ENCODE data around the gene SNAPIN. TPM values are rescaled to one million over a fixed set of nuclear protein-coding genes. Genes with fewer than 3 reads are reported as not detected.
A peak's percentile ranks its signal among the peaks of the same experiment; 100 is the strongest.

SNAPIN gene
- total RNA-seq, 1 donor from 2014 or later, result 31.1 TPM

DNA sequence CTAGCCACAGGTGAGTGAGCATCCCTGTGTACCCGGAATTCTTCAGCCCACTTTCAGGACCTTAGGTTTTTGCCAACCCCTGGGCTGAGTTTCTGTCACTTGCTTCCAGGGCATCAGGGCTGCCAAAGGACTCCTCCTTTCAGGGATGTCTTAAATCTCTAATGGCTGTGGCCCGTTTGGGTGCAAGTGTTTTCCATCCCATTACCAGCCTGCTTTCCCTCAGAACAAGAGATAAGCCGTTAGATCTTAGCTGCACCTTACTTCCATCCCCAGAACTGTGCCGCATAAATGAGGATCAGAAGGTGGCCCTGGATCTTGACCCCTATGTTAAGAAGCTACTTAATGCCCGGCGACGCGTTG, 652 bp downstream of the SNAPIN start:
- peaks cover 11% of the 10 kb centered on the region for H3K36me3 Mint-ChIP-seq (ENCODE audit: low read depth)
- peak; percentile 21 for DNase-seq (ENCODE audit: low spot score)
- no peaks in the 10 kb centered on the region for H3K27me3 Mint-ChIP-seq (ENCODE audit: low read depth)
- H3K4me1 Mint-ChIP-seq (ENCODE audit: low read depth), result peaks cover 12% of the 10 kb centered on the region
- TF ChIP-seq, protein P1, sequence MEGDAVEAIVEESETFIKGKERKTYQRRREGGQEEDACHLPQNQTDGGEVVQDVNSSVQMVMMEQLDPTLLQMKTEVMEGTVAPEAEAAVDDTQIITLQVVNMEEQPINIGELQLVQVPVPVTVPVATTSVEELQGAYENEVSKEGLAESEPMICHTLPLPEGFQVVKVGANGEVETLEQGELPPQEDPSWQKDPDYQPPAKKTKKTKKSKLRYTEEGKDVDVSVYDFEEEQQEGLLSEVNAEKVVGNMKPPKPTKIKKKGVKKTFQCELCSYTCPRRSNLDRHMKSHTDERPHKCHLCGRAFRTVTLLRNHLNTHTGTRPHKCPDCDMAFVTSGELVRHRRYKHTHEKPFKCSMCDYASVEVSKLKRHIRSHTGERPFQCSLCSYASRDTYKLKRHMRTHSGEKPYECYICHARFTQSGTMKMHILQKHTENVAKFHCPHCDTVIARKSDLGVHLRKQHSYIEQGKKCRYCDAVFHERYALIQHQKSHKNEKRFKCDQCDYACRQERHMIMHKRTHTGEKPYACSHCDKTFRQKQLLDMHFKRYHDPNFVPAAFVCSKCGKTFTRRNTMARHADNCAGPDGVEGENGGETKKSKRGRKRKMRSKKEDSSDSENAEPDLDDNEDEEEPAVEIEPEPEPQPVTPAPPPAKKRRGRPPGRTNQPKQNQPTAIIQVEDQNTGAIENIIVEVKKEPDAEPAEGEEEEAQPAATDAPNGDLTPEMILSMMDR (IDR thresholded peaks at IDR 0.05), result no peak
- H3K27ac Mint-ChIP-seq (ENCODE audit: unreplicated experiment), result peak overlapping the region; percentile 94
- peak overlapping the region; percentile 95 for H3K4me3 Mint-ChIP-seq (ENCODE audit: unreplicated experiment)
- no peaks in the 10 kb centered on the region for H3K9me3 Mint-ChIP-seq (ENCODE audit: low read depth)

DNA sequence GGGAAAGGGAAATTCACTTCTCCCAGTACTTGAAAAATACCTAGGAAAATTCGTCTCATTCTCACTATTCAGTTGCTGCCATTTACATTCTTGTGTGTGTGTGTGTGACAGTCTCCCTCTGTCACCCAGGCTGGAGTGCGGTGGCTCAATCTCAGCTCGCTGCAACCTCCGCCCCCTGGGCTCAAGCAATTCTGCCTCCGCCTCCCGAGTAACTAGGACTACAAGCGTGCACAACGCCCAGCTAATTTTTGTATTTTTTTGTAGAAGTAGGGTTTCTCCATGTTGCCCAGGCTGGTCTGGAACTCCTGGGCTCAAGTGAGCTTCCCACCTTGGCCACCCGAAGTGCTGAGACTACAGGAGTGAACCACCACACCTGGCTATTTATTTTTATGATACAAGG, 1.2 kb downstream of the SNAPIN start:
- Mint-ChIP-seq H3K9me3 (ENCODE audit: low read depth) (no peaks in the 10 kb centered on the region), H3K27ac (ENCODE audit: unreplicated experiment) (peak overlapping the region; percentile 94), H3K36me3 (ENCODE audit: low read depth) (peaks cover 13% of the 10 kb centered on the region), H3K27me3 (ENCODE audit: low read depth) (no peaks in the 10 kb centered on the region), H3K4me1 (ENCODE audit: low read depth) (peaks cover 12% of the 10 kb centered on the region), H3K4me3 (ENCODE audit: unreplicated experiment) (peak overlapping the region; percentile 95)
- peak; percentile 42 for DNase-seq (ENCODE audit: low spot score)
- TF ChIP-seq, protein P1 (IDR thresholded peaks at IDR 0.05), result no peak

- Mint-ChIP-seq H3K27ac (ENCODE audit: unreplicated experiment) (peak overlapping the region; percentile 51), H3K4me1 (ENCODE audit: low read depth) (peaks cover 12% of the 10 kb centered on the region), H3K27me3 (ENCODE audit: low read depth) (no peaks in the 10 kb centered on the region), H3K9me3 (ENCODE audit: low read depth) (no peaks in the 10 kb centered on the region), H3K4me3 (ENCODE audit: unreplicated experiment) (no peak overlapping the region), H3K36me3 (ENCODE audit: low read depth) (peaks cover 22% of the 10 kb centered on the region)
- TF ChIP-seq, protein P1 (IDR thresholded peaks at IDR 0.05), result no peak
- peak; percentile 22 for DNase-seq (ENCODE audit: low spot score)
Observed at GRCh38 chr1:153661111-153661708, 2.7 kb downstream of the SNAPIN start.

GRCh38 chr1:153662269-153662668, 3.8 kb downstream of the SNAPIN start:
- peaks cover 25% of the 10 kb centered on the region for H3K36me3 Mint-ChIP-seq (ENCODE audit: low read depth)
- TF ChIP-seq, protein P1 (IDR thresholded peaks at IDR 0.05), result no peak
- no peaks in the 10 kb centered on the region for H3K9me3 Mint-ChIP-seq (ENCODE audit: low read depth)
- H3K4me3 Mint-ChIP-seq (ENCODE audit: unreplicated experiment), result no peak overlapping the region
- H3K27me3 Mint-ChIP-seq (ENCODE audit: low read depth), result no peaks in the 10 kb centered on the region
- no peak for DNase-seq (ENCODE audit: low spot score)
- H3K4me1 Mint-ChIP-seq (ENCODE audit: low read depth), result peaks cover 12% of the 10 kb centered on the region
- peak overlapping the region; percentile 49 for H3K27ac Mint-ChIP-seq (ENCODE audit: unreplicated experiment)

DNA sequence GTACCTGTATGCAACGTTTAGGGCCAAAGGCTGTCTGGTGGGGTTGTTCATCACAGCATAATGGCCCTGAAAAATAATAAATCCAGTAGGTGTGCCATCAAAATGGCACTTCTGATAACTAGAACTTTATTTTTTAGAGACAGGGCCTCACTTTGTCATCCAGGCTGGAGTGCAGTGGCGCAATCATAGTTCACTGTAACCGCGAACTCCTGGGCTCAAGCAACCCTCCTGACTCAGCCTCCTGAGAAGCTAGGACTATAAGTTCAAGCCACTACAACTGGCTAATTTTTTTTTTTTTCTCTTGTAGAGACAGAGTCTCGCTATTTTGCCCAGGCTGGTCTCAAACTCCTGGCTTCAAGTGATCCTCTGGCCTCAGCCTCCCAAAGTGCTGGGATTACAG, 4.7 kb downstream of the SNAPIN start:
- peaks cover 18% of the 10 kb centered on the region for H3K4me1 Mint-ChIP-seq (ENCODE audit: low read depth)
- H3K4me3 Mint-ChIP-seq (ENCODE audit: unreplicated experiment), result no peak overlapping the region
- TF ChIP-seq, protein P1 (IDR thresholded peaks at IDR 0.05), result no peak
- no peaks in the 10 kb centered on the region for H3K27me3 Mint-ChIP-seq (ENCODE audit: low read depth)
- H3K9me3 Mint-ChIP-seq (ENCODE audit: low read depth), result no peaks in the 10 kb centered on the region
- no peak overlapping the region for H3K27ac Mint-ChIP-seq (ENCODE audit: unreplicated experiment)
- peaks cover 34% of the 10 kb centered on the region for H3K36me3 Mint-ChIP-seq (ENCODE audit: low read depth)
- DNase-seq (ENCODE audit: low spot score), result no peak
